A204.1 (cell line): Measurements from ENCODE around the gene SETBP1.

Experiments used
- FAIRE-seq: peaks from 2 replicates; lab custom pipeline; 2012; peaks lifted over from hg19 to GRCh38; lab: Jason Lieb, UNC

SETBP1 gene

DNA sequence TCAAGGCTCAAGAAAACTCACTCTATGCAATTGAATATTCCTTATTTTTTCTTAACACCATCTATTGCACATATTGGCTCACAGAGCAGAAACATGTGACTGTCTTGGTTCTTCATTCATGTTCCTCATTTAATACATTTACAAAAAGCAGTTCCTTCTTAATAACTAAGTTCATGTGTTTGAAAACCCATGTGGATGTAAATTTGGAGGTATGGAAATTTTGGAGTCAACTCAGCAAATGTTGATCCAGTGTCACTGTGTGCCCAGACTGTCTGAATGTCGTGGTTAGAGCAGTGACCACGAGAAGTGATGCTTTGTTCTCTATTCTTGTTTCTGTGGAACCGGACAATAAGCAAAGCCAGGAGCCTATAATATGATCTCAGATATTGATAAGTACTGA, 299.1 kb downstream of the SETBP1 start:
- no peak for FAIRE-seq

GRCh38 chr18:44981121-44981520, 300.4 kb downstream of the SETBP1 start:
- no peak for FAIRE-seq

- FAIRE-seq = no peak
These were observed 306.2 kb downstream of the SETBP1 start for GRCh38 chr18:44986933-44987332.

- no peak for FAIRE-seq
These were observed 306.7 kb downstream of the SETBP1 start for GRCh38 chr18:44987371-44987770.

GRCh38 chr18:44988821-44989587, 308.3 kb downstream of the SETBP1 start:
- FAIRE-seq = no peak

DNA sequence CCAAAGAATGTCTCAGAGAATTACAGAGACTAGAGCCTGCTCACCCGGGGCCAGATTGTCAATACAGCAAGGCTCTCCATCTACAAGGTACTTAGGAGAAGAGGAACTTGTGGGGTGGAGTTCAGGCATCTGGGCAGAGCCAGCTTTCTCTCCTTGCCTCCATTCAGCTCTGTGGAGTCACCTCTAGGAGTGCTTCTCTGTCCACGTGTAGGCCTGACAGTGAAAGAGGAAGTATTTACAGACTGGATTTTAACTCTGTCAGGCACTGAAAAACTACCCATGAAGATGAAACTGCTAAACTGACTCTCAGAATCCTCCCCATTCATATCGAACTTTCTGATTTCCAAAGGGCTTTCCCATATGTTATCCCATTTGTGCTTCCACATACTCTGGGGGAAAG, 315.6 kb downstream of the SETBP1 start:
- FAIRE-seq = no peak

DNA sequence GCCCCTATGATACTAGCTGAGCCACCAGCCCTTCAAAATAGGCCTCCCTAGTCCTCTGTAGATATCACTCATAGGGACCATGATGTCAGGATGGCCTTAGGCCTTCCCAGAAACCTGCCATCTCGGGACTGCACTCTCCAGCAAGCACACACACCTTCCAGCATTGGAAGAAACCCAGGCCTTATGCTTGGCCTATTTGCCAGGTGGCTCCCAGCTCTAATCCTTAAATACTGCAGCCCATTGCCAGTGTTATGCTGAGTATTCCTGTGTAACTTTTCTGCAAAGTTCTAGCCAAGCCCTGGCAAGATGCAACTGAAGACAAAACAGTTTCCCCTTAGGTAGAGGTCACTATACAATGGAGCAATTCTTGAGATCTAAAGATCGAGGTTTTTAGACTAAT, 316.5 kb downstream of the SETBP1 start:
- FAIRE-seq = no peak

DNA sequence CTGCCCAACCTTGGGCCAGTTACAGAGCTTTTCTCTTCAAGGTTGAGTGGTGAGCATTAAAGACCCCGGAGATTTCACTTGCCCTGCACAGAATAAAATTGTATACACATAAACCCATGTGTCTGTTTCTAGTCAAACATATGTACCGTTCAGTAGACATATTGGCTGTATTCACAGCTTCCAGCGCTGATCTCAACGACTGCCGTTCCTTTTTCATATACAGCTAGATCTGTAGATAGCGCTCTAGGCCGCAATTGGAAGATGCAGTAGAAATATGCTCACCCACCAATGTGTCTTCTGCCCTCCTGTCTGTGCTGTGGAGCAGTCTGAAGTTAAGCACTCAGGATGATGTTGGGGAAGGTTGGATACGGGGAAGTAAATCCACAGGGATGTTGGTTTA, 317.7 kb downstream of the SETBP1 start:
- FAIRE-seq = no peak

DNA sequence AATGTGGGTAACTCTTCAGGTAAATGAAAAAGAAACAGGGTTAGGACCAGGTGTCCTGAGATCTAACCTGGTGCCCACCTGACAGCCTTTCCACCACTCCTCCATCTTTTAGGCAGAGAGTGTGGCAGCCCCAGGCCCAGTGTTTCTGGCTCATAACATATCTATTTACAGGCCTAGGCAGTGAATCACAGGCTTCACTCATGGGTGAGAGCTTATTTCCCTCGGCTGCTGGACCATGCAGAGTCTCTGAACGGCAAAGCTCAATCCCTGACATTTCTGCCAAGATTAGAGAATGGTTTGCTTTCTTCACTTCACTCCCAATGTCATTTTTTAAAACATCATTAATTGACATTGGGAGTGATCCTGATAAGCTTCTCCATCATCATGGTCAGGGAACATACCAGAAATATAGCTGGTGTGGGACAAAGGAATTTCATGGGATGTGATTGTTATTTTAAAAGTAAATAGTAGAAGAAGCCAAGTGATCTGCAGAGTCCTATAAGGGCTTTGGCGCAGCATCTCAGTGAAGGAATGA, 323.9 kb downstream of the SETBP1 start:
- no peak for FAIRE-seq

DNA sequence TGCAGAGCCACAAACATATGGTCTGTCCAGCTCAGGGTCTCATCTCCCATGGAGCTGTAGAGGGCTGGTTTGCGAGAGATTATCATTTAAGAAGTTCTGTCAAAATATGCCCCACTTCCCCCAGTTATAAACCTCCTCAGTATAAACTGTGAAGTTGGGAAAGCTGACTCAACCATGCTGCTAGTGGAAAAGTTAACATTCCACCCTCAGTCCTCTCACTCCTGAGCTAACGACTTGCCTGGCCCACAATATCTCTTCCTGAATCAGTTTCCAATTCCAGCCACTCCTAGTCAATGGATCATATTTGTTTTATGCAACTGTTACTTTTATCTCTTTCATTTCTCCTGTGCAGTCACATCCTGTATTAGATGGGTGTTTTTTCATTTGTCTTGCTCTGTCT, 326.2 kb downstream of the SETBP1 start:
- no peak for FAIRE-seq

- FAIRE-seq = no peak
These were observed 326.8 kb downstream of the SETBP1 start for GRCh38 chr18:45007531-45007930.

GRCh38 chr18:45008694-45009413, 328.2 kb downstream of the SETBP1 start:
- FAIRE-seq = no peak

DNA sequence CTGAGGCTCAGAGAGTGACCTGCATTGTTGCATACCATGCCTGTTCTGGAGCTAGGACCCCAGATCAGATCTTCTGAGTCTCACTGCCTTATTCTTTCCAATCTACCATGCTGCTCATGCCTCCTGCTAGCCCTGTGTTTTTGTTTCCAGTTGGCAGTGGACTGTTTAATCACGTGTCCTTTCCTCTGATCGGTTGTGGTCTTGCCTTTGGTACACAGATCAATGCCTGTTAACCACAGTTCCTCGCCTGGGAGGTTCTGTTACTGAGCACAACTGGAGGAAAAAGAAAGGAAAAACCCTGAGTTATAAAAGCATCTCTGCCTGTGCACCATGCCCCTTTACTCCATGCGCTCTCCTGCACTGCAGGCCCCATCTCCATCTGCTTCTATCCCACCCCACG, 329.1 kb downstream of the SETBP1 start:
- FAIRE-seq = no peak

DNA sequence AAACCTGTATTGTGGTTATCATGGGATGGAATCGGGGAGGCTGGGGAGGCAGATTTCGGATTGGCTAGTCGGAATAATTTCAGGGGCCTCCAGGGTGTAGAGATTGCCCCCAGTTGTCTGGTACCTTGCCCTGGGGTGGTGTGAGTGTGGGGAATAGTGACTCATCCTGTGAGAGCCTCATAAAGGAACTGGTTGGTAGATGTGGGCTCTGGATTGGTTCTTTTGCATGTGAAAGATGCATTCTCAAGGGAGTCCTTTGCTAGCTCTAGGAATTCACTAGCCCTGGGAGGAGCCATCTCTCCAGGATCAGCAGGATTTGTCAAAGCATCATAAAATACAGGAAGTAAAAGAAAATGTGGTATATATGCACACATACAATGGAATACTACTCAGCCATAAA, 331.6 kb downstream of the SETBP1 start:
- no peak for FAIRE-seq

GRCh38 chr18:45014047-45014501, 333.4 kb downstream of the SETBP1 start:
- FAIRE-seq = no peak

DNA sequence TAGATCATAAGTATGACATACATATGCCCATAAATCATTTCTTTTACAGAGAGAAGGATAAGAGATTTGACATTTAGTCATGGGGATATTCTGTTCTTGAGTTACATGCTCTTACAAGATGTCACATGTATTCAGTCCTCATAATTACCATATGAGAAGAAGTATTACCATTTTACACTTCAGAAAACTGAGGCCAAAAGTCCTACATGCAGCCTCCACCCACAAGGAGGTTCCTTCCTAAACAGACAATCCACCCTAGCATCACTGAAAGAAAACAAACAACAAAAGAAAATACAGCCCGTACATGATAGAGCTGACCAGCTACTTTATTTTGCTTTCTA, 335.1 kb downstream of the SETBP1 start:
- FAIRE-seq = no peak

GRCh38 chr18:45019469-45019868, 338.8 kb downstream of the SETBP1 start:
- no peak for FAIRE-seq

DNA sequence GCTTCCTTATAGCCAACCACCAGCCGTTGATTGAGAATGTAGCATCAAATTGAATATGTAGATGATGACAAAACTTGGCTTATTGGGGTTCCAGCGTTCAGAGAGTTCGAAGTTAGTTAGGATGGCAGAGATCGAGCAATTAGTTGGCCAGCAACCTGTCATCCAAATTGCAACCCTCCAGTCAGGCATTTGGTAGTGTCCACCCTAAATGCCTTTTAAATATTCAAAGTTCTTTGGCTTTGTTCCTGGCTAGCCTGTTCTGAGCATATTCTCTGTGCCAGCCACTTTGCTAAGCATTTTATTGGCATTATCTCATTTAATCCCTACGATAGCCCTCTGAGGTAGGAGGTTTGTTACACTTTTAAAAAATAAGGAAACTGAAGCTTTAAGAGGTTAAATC, 342.8 kb downstream of the SETBP1 start:
- FAIRE-seq = no peak

DNA sequence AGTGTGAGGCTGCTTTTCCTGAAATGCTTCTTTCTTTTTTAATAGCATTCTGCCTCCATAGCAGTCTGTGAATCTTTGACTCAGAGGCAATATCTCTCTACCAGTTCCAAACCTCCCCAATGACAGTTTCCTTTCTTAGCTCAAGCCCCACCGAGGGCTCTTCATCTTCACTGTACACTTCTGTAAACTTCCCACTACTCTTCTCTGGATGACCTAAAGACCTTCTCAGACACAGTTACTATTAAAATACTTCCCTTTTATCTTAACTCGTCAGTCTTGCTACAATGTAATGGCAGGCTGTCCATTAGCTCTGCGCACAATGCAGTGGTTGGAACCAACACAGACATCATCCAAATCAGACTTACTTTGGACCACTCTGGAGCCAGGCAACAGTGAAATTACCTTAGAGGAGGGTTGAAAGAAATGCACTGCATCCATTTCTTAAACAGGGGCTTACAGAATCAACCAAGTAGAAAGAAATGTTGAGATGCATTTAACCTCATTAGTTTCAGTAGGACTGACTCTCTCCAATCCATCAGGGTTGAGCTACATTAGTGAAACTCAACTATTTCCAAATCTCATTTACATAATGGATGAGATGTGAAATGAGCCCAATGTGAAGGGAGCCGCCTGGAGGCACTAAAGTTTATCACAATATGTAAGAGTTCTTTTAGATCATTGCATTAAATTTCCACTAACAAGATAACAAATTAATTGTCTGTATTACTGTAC, 343.8 kb downstream of the SETBP1 start:
- FAIRE-seq = no peak

DNA sequence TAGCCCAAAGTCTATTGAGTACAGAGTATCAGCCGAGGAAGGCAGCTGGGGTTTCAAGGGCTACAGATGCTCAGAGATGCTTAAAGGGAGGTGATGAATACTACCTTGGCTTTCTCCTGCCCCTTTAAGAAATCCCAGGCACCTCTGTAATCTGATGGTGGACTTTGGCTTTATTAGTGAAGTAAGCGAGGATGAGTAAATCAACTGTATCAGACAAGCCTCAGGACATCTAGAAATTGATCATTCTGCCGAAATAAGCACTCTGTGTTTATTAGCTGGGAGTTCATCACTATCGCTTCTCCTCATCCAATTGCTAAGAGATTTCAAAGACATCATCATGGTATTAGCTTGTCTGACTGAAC, 344.4 kb downstream of the SETBP1 start:
- FAIRE-seq = no peak

DNA sequence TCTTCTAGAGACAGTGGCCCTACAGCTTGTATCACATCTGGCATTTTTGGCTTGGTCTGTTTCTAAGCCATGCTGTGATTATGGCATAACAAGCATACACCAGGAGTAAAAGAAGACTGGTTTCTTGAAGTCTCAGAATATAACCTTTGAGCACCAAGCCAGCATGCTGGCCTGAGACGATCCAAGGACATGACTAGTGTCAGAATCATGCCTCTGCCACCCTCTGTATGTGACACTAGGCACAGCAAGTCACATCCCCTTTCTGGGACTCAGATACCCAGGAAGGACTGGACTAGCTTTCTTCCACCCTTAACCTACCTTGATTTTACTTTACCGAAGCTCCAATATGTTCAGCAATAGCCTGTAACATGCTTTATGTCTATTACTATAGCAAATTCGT, 345.5 kb downstream of the SETBP1 start:
- FAIRE-seq = no peak

GRCh38 chr18:45034179-45034578, 353.5 kb downstream of the SETBP1 start:
- no peak for FAIRE-seq

GRCh38 chr18:45037618-45038017, 356.9 kb downstream of the SETBP1 start:
- FAIRE-seq = no peak
